HG03558 (cell line): Measurements from ENCODE around the gene PSMD14.
"Not testable (repeated sequence)": the region's sequence is repeated elsewhere in the genome, so short reads cannot be mapped to it uniquely, and the experiment has no call there.

Experiments
- ATAC-seq: cut with Tn5 transposase; IDR thresholded peaks from one replicate; pipeline ENCODE4 v1.9.1; 2021; ENCODE audit warnings: moderate number of reproducible peaks; ENCODE audit not compliant: unreplicated experiment; ENCODE audit errors: extremely low read depth

The PSMD14 gene

GRCh38 chr2:161332371-161332967 lies 24.2 kb downstream of the PSMD14 start:
- ATAC-seq: no peak

DNA sequence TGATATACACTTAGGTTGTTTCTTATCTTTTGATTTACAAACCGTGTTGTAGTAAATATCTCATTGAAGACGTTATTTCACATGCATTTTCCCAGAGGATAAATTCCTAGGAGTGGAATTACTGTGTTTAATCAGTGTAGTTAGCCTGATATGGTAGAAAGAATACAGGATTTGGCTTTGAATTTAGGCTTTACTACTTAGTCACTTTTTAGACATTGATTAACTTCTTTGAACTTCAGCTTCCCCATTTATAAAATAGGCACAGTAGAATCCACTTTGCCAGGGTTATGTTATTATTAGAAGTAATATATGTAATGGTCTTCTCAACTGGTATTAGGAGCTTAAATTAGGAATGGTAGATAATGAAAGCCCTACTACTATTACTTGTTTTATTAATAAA lies 27.4 kb downstream of the PSMD14 start:
- ATAC-seq: no peak

- no peak for ATAC-seq
These were observed 29.0 kb downstream of the PSMD14 start for GRCh38 chr2:161337247-161337646.

DNA sequence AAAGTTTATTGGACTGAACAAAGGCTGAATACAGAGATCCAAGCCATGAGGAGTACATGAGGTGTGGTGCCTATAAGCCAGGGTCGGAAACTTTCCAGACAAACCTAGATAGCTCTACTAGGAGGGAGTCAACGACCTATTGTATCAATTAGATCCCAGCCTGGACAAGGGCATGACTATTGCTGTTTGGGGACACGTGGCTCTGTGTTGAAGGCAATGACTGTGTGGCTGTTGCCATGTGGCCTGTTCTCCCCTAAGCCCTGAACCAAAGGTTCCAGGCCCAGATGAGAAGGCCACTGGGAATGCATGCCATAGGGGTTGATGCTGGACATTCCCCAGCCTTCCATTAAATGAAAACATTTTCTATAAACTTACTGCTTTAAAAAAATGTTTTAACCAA lies 31.3 kb downstream of the PSMD14 start:
- not testable (repeated sequence) for ATAC-seq

DNA sequence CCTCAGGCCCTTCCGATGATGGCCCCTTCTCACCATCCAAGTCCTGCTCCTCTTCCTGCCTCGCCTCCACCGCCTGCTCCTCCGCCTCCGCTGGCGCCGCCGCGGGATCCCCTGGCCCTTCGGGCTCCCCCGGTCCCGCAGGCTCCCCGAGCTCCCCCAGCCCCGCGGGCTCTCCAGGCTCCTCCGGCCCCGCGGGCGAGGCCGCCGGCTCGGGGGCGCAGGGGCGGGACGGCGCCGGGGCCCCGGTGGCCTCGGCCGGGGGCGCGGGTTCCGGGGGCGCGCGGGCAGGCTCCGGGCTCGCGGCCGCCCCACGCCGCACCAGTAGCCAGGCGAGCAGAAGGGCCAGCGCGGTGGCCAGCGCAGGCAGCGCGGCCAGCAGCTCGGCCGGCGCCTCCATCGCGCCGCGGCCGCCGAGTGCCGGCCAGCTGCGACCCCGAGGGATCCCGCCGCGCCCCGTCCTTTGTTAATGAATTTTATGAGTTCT lies 32.7 kb downstream of the PSMD14 start:
- ATAC-seq: not testable (repeated sequence)

- no peak for ATAC-seq
These were observed 35.0 kb downstream of the PSMD14 start for GRCh38 chr2:161343235-161343634.

DNA sequence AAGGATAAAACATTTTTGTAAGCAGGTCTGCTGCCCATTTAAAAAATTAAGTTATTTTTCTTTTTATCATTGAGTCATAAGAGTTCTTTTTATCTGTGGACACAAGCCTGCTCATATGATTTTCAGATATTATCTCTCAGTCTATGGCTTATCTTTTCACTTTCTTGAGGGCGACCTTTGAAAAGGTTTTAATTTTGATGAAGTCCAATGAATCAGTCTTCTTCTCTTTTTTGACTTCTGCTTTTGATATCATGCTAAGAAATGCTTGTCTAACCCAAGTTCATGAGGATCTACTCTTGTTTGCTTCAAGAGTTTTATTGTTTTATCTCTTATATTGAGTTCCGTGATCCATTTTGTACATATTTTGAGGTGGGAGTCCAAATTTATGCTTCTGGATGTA lies 36.5 kb downstream of the PSMD14 start:
- no peak for ATAC-seq

GRCh38 chr2:161351678-161352077 lies 43.5 kb downstream of the PSMD14 start:
- ATAC-seq: no peak

GRCh38 chr2:161352719-161353118 lies 44.5 kb downstream of the PSMD14 start:
- no peak for ATAC-seq

- ATAC-seq: no peak
These were observed 45.3 kb downstream of the PSMD14 start for GRCh38 chr2:161353543-161353942.

- ATAC-seq: no peak
These were observed 45.9 kb downstream of the PSMD14 start for GRCh38 chr2:161354106-161354505.

GRCh38 chr2:161355106-161355505 lies 46.9 kb downstream of the PSMD14 start:
- ATAC-seq: no peak

GRCh38 chr2:161355983-161356382 lies 47.8 kb downstream of the PSMD14 start:
- ATAC-seq: no peak

DNA sequence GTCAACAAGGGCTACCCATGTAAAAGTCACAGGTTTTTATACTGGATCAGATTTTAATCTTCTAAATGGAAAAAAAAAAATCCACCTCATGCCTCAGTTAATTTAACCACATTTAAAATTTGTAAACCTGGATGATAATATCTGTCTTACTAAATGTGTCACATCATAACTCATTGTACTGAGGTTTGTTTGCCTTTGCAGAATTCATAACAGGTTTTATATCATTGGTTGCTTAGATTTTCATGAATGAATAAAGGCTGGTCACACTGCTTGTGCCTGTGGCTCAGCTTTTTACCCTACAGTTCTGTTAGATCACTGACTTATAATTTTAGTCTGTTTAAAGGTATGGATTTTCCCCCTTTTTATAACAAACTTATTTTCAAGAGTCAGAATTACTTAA lies 48.9 kb downstream of the PSMD14 start:
- ATAC-seq: no peak

- ATAC-seq: no peak
These were observed 50.6 kb downstream of the PSMD14 start for GRCh38 chr2:161358838-161359237.

- ATAC-seq: not testable (repeated sequence)
These were observed 52.0 kb downstream of the PSMD14 start for GRCh38 chr2:161360095-161360654.

DNA sequence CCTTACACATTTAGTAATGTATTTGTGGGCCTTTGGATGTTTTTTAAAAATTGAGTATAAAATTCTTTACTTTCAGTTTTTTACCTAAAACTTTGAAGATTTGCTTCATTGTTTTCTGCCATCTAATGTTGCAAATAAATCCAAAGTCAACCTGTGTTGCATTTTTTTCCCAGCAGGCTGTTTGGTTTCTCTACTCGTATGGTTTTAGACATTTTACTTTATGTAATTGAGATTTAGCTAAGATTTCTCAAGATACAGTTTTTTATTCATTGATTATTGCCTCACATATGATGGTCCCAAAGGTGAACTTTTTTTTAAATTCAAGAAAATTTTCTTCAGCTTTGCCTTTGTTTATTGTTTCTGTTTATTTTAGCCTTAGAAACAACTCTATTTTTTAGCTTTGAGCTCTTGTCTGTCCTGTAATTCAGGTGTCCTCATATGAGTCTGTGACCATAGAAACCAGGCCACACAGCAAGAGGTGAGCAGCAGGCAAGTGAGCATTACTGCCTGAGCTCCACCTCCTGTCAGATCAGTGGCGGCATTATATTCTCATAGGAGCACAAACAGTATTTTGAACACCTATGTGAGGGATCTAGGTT lies 54.4 kb downstream of the PSMD14 start:
- ATAC-seq: no peak

DNA sequence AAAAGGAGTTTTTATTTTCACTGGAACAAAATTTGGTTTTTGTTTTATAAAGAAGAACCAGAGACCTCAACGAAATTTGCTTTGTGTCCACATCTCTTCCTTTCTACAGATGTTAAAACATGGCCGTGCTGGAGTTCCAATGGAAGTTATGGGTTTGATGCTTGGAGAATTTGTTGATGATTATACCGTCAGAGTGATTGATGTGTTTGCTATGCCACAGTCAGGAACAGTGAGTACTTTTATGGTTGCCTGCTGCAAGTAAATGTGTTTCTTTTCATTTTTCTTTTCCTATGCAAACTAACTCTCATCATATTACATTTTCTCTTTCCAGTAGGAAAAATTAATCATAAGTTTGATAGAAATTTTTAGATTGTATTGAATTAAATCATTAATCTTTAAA lies 59.5 kb downstream of the PSMD14 start:
- ATAC-seq: no peak

DNA sequence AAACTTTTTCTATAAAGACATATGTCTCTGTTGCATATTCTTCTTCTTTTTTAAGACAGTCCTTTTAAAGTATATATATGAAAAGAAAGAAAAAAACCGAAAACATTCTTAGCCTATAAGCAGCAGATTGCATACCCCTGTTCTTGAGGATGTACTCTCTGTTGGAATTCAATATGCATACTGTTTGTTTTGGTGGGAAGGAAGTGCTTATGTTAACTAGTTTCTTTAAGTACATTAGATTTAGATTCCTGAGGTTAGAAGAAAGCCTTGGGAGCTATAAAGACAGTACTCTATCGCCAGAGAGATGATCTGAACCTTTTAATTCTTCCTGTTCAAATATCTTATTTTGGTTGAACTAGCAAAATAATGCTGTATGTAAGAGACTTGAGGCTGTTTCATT lies 61.1 kb downstream of the PSMD14 start:
- no peak for ATAC-seq

GRCh38 chr2:161370981-161371380 lies 62.8 kb downstream of the PSMD14 start:
- ATAC-seq: no peak

- no peak for ATAC-seq
These were observed 63.6 kb downstream of the PSMD14 start for GRCh38 chr2:161371869-161372268.

DNA sequence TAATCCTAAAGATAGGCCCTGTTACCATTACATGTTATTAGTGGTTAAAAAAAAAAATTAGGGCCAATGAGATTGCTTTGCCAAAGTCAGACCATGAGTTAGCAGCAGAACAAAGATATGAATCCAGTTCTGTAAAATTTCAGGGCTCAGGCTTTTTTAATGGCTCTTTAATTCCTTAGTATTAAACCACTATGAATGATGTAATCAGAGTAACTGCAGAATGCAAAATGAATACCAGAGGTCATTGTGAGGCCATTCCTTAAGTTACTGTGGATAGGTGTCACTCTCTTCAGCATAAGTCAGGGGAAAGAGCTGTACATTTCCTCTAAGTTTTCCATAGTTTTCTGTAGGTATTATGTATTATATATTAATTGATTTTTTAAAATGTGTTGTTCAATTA lies 65.7 kb downstream of the PSMD14 start:
- ATAC-seq: no peak
